Measurements from ENCODE around the gene ENPP6. TPM values are rescaled to one million over a fixed set of nuclear protein-coding genes. Genes with fewer than 3 reads are reported as not detected.

ENPP6 gene
- total RNA-seq, 3 donors from 2014 or later (not counting 1 experiment from before 2014, with no cell fraction given): 0.23 TPM; not detected in 2

DNA sequence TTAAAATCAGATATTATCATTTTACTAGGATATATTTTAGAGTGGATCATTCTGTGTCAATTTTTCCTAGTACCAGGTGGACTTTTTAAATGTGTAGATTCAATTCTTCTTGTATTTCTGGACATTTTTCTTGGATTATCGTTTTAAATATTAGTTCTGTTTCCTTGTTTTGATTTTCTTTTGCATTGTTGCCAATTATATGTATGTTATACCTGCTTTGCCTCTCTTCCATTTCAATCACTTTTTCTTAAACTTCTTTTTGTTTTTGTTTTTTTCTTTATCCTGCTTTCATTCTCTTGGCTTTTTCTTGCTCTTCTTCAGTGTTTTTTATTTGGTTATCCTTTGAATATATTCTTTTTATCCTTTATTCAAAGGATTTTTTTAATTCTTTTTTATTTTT lies 171.5 kb downstream of the ENPP6 start:
- peaks cover 3 to 10% of the 10 kb centered on the region in 2 donors for H3K9me3 Mint-ChIP-seq
- ATAC-seq (no peak), DNase-seq (no peak)
- H3K36me3 Mint-ChIP-seq: peaks cover 18% of the 10 kb centered on the region
- H3K36me3 ChIP-seq (ENCODE audit: control insufficient read depth, insufficient read depth, low read length): no peaks in the 10 kb centered on the region
- H3K27ac ChIP-seq (ENCODE audit: low read length): no peak overlapping the region
- H3K9me3 ChIP-seq (ENCODE audit: control insufficient read depth, insufficient read depth, low read length): no peaks in the 10 kb centered on the region
- no peak overlapping the region for H3K4me3 Mint-ChIP-seq
- TF ChIP-seq, protein P1, sequence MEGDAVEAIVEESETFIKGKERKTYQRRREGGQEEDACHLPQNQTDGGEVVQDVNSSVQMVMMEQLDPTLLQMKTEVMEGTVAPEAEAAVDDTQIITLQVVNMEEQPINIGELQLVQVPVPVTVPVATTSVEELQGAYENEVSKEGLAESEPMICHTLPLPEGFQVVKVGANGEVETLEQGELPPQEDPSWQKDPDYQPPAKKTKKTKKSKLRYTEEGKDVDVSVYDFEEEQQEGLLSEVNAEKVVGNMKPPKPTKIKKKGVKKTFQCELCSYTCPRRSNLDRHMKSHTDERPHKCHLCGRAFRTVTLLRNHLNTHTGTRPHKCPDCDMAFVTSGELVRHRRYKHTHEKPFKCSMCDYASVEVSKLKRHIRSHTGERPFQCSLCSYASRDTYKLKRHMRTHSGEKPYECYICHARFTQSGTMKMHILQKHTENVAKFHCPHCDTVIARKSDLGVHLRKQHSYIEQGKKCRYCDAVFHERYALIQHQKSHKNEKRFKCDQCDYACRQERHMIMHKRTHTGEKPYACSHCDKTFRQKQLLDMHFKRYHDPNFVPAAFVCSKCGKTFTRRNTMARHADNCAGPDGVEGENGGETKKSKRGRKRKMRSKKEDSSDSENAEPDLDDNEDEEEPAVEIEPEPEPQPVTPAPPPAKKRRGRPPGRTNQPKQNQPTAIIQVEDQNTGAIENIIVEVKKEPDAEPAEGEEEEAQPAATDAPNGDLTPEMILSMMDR (IDR thresholded peaks at IDR 0.05): no peak
- H3K4me1 Mint-ChIP-seq: no peaks in the 10 kb centered on the region
- no peaks in the 10 kb centered on the region for H3K4me1 ChIP-seq (ENCODE audit: control insufficient read depth, insufficient read depth, low read length)
- intact Hi-C loops (cut with micrococcal nuclease): no loop called here
- H3K27me3 ChIP-seq (ENCODE audit: control insufficient read depth, insufficient read depth, low read length): no peaks in the 10 kb centered on the region
- peaks cover 4 to 61% of the 10 kb centered on the region in 2 donors for H3K27me3 Mint-ChIP-seq (ENCODE audit: low read depth in 2 of 2)
- WGBS (ENCODE audit: insufficient coverage): no CpG with 5 or more reads among the region's 1 CpG
- H3K4me3 ChIP-seq (ENCODE audit: low read length): no peak overlapping the region
- no peak overlapping the region for H3K27ac Mint-ChIP-seq

DNA sequence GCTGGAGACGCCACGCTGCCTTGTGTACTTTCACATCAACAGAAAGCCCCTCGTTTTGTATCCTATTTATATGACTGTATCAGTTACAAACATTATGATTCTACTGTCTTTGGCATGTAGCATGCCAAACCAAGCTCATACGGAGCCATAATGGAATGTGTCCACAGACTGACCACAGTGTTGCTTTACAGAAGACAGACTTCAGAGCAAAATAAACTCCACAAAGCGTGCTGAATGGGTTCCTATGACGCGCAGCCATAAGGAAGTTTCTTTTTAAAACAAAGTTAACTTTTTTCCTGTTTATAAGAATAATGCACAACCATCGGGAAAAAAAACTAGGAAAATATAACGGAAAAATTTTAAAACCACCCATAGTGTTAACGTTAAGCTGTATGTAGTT lies 176.5 kb downstream of the ENPP6 start:
- H3K4me3 ChIP-seq (ENCODE audit: low read length): no peak overlapping the region
- TF ChIP-seq, protein P1 (IDR thresholded peaks at IDR 0.05): no peak
- no peaks in the 10 kb centered on the region for H3K27me3 ChIP-seq (ENCODE audit: control insufficient read depth, insufficient read depth, low read length)
- H3K36me3 ChIP-seq (ENCODE audit: control insufficient read depth, insufficient read depth, low read length): no peaks in the 10 kb centered on the region
- no peaks in the 10 kb centered on the region for H3K9me3 ChIP-seq (ENCODE audit: control insufficient read depth, insufficient read depth, low read length)
- intact Hi-C loops (cut with micrococcal nuclease): no loop called here
- H3K9me3 Mint-ChIP-seq: peaks cover under 1% of the 10 kb centered on the region in 2 donors
- peaks cover 12 to 76% of the 10 kb centered on the region in 2 donors for H3K27me3 Mint-ChIP-seq (ENCODE audit: low read depth in 2 of 2)
- no peaks in the 10 kb centered on the region for H3K36me3 Mint-ChIP-seq
- H3K27ac Mint-ChIP-seq: no peak overlapping the region
- no peak for ATAC-seq
- no peak overlapping the region for H3K4me3 Mint-ChIP-seq
- H3K4me1 ChIP-seq (ENCODE audit: control insufficient read depth, insufficient read depth, low read length): no peaks in the 10 kb centered on the region
- WGBS (ENCODE audit: insufficient coverage): 90% methylated on average over 7 of the region's 10 CpGs
- H3K4me1 Mint-ChIP-seq: peaks cover 0 to 11% of the 10 kb centered on the region in 2 donors
- DNase-seq: no peak
- no peak overlapping the region for H3K27ac ChIP-seq (ENCODE audit: low read length)

DNA sequence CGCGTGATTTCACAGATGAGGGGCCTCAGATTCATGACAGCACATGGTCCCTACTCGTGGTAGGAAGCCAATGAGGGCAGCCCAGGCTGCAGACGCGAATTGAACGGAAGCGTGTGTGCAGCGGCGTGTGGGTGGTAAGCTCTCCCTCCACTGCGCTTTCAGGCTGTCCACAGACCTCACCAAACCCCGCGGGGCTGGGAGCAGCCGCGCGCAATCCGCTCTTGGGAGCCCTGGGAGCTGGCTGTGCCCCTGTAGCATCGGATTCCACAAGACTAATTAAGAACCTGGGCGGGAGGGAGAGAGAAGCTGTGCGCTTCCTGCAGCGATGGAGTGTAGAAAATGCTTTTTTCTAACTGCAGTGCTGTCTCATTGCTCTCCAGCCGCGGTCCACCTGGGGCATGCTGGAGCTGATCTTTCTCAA lies 177.7 kb downstream of the ENPP6 start:
- DNase-seq: no peak
- 24% methylated on average over 22 of the region's 22 CpGs for WGBS (ENCODE audit: insufficient coverage)
- H3K4me3 ChIP-seq (ENCODE audit: low read length): no peak overlapping the region
- H3K36me3 Mint-ChIP-seq: no peaks in the 10 kb centered on the region
- peaks cover 11 to 69% of the 10 kb centered on the region in 2 donors for H3K27me3 Mint-ChIP-seq (ENCODE audit: low read depth in 2 of 2)
- peaks cover 0 to 11% of the 10 kb centered on the region in 2 donors for H3K4me1 Mint-ChIP-seq
- no peaks in the 10 kb centered on the region for H3K36me3 ChIP-seq (ENCODE audit: control insufficient read depth, insufficient read depth, low read length)
- no peak overlapping the region for H3K4me3 Mint-ChIP-seq
- no peaks in the 10 kb centered on the region for H3K27me3 ChIP-seq (ENCODE audit: control insufficient read depth, insufficient read depth, low read length)
- no peak overlapping the region for H3K27ac ChIP-seq (ENCODE audit: low read length)
- TF ChIP-seq, protein P1 (IDR thresholded peaks at IDR 0.05): no peak
- intact Hi-C loops (cut with micrococcal nuclease): no loop called here
- no peaks in the 10 kb centered on the region for H3K9me3 Mint-ChIP-seq
- H3K4me1 ChIP-seq (ENCODE audit: control insufficient read depth, insufficient read depth, low read length): no peaks in the 10 kb centered on the region
- ATAC-seq: no peak
- H3K27ac Mint-ChIP-seq: no peak overlapping the region
- H3K9me3 ChIP-seq (ENCODE audit: control insufficient read depth, insufficient read depth, low read length): no peaks in the 10 kb centered on the region

Data from natural killer cell (primary cell).